Duodenal mucosa (tissue), 2 donors: ENCODE data around the gene ENTHD1.

ENCODE experiments used
- H3K27ac ChIP-seq: one replicate; pipeline ENCODE4 v1.7.0; 2013; ENCODE audit warnings: low read depth, low read length
- H3K27me3 ChIP-seq, 2 donors: one replicate each; pipeline ENCODE4 v1.7.0; 2013; ENCODE audit warnings: low read length in 2 of 2, control low read depth in 1 of 2; ENCODE audit not compliant: insufficient read depth in 2 of 2, control insufficient read depth in 1 of 2
- H3K36me3 ChIP-seq, 2 donors: one replicate each; pipeline ENCODE4 v1.7.0; 2013; ENCODE audit warnings: low read length in 2 of 2, control low read depth in 1 of 2; ENCODE audit not compliant: insufficient read depth in 2 of 2, control insufficient read depth in 1 of 2
- H3K4me1 ChIP-seq, 2 donors: one replicate each; pipeline ENCODE4 v1.7.0; 2013; ENCODE audit warnings: low read length in 2 of 2, control low read depth in 1 of 2; ENCODE audit not compliant: insufficient read depth in 2 of 2, control insufficient read depth in 1 of 2
- H3K4me3 ChIP-seq, 2 donors: one replicate each; pipeline ENCODE4 v1.7.0; 2013; ENCODE audit warnings: low read length in 2 of 2, low read depth in 1 of 2
- H3K9ac ChIP-seq, 2 donors: one replicate each; pipeline ENCODE4 v1.7.0; 2013; ENCODE audit warnings: low read length in 2 of 2, low read depth in 1 of 2
- H3K9me3 ChIP-seq, 2 donors: one replicate each; pipeline ENCODE4 v1.7.0; 2013; ENCODE audit warnings: low read length in 2 of 2, control low read depth in 1 of 2; ENCODE audit not compliant: control insufficient read depth in 1 of 2

ENTHD1 gene

DNA sequence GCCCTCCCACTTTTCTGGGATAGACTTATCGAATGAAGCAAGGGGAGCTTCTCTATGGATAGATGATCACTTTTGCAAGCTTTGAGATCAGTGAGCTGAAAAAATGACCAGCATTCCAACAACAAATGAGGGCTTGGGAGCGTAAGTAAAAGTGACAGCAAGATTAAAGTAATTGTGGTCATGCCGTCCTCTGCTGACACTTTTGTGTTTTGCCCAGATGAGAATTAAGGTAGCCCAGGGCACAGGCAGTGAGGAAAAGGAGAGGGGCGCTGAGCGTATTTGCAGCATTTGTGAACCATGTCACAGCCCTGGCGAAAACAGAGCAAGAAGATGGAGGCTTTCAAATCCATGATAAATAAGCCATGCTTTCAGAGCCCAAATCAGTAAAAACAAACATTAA lies 42.1 kb upstream of the ENTHD1 start:
- no peak overlapping the region for H3K9ac ChIP-seq
- H3K9me3 ChIP-seq, result no peaks in the 10 kb centered on the region
- H3K27me3 ChIP-seq, result peaks cover 3 to 20% of the 10 kb centered on the region in 2 donors
- H3K36me3 ChIP-seq, result no peaks in the 10 kb centered on the region
- no peaks in the 10 kb centered on the region for H3K4me1 ChIP-seq
- H3K4me3 ChIP-seq, result no peak overlapping the region
- no peak overlapping the region for H3K27ac ChIP-seq

DNA sequence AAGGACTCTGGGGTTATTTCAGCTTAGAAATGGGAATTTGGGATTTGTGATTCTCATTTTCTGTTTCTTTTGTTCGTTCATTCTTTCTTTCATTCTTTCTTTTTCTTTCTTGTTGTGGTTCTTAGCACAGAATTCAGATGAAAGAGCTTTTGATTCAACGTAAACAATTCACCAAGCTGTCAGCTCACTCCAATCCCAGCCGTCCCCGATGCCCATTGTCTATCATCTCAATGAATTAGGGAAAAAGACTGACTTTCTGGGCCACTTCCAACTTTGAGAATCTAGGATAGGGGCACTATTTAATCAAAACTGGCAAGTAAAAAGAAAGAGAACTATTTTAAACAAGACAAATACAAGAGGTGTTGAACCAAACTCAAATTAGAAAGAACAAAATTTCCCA lies 41.6 kb upstream of the ENTHD1 start:
- Histone ChIP-seq H3K4me3 (no peak overlapping the region), H3K4me1 (no peaks in the 10 kb centered on the region), H3K27me3 (peaks cover 3 to 21% of the 10 kb centered on the region in 2 donors), H3K36me3 (no peaks in the 10 kb centered on the region), H3K27ac (no peak overlapping the region), H3K9me3 (no peaks in the 10 kb centered on the region), H3K9ac (no peak overlapping the region)

DNA sequence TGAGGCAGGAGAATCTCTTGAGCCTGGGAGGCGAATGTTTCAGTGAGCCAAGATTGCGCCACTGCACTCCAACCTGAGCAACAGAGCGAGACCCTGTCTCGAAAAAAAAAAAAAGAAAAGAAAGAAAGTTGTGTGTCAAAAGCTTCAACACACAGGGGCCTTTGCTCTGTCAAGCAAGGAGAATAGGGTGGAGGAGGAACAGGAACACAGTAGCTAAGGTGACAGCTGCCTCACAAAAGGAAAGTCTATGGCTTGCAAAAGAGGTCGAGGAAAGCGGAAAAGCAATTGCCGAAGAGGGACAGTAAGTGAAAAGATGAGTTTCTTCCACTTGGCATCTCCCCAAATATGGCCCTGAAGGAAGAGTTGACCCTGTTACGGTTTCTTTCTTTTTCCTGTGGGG lies 40.2 kb upstream of the ENTHD1 start:
- Histone ChIP-seq H3K27me3 (peaks cover 3 to 21% of the 10 kb centered on the region in 2 donors), H3K27ac (no peak overlapping the region), H3K4me3 (no peak overlapping the region), H3K4me1 (peaks cover 0 to 1% of the 10 kb centered on the region in 2 donors), H3K9ac (no peak overlapping the region), H3K36me3 (no peaks in the 10 kb centered on the region), H3K9me3 (no peaks in the 10 kb centered on the region)

DNA sequence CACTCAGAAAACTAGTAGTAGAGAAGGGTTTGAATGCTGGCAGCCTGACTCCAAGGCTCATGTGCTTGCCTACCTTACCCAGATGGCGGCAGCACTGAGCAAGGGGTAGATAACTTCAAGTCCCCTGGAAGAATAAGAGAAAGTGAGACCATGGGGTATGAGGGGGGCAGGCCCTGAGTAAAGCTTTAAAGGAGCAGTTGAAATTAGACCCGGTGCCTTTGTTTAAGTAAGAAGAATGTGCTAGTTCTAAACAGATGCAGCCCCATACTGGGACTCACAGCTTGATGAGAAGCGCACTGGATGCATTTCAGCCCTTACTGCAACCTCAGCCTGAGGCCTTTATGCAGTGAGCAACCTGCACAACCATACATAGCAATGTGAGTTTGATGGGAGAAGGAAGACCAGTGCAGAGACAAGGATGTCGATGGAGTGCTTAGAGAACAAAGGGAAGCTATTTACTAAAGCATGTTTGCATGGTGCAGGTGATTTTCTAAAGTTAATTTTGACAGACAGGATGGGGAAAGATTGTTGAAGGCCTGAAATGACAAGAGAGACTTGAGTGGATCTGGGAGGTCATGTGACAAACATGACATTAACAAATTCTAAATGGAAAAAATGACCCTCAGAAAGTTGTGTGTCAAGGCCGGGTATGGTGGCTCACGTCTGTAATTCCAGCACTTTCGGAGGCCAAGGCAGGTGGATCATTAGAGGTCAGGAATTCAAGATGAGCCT lies 39.5 kb upstream of the ENTHD1 start:
- no peaks in the 10 kb centered on the region for H3K9me3 ChIP-seq
- H3K4me3 ChIP-seq, result no peak overlapping the region
- H3K9ac ChIP-seq, result no peak overlapping the region
- H3K27me3 ChIP-seq, result peaks cover 3 to 21% of the 10 kb centered on the region in 2 donors
- H3K36me3 ChIP-seq, result no peaks in the 10 kb centered on the region
- H3K27ac ChIP-seq, result no peak overlapping the region
- peaks cover 0 to 8% of the 10 kb centered on the region in 2 donors for H3K4me1 ChIP-seq

DNA sequence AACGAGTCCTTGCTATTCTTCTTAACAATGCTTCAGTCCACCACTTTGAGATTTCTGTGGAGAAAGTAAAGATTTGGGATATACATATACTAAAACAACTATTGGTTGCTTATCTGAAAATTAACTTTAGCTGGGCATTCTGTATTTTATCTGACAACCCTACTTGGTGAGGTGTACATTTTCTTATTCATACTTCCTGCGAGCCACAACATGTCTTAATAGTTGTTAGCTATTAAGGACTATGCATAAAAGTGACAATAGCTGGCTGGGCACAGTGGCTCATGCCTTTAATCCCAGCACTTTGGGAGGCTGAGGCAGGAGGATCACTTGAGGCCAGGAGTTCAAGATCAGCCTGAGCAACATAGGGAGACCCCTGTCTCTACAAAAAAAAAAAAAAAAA lies 38.6 kb upstream of the ENTHD1 start:
- Histone ChIP-seq H3K9ac (no peak overlapping the region), H3K27ac (no peak overlapping the region), H3K27me3 (peaks cover 0 to 18% of the 10 kb centered on the region in 2 donors), H3K9me3 (no peaks in the 10 kb centered on the region), H3K4me3 (no peak overlapping the region), H3K4me1 (peaks cover 4 to 17% of the 10 kb centered on the region in 2 donors), H3K36me3 (no peaks in the 10 kb centered on the region)

DNA sequence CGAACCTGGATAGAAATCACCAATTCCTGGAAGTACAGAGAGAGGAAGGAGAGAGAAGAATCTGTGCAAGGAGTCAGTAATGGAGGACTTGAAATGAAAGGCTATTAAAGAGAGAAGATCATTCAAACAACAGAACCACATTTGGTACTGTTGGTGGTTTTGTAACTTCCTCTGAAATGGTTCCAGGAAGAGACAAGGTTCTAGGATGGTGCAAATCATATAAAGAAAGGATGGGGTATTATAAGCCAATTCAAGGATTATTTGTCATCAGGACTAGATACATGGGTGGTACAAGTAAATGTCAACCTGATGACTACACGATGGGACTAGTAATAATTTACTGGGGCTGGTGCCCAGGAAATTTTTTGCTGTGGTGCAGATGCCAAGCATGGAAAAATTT lies 37.7 kb upstream of the ENTHD1 start:
- peaks cover 0 to 13% of the 10 kb centered on the region in 2 donors for H3K27me3 ChIP-seq
- no peaks in the 10 kb centered on the region for H3K9me3 ChIP-seq
- no peak overlapping the region for H3K9ac ChIP-seq
- H3K27ac ChIP-seq, result no peak overlapping the region
- H3K4me3 ChIP-seq, result no peak overlapping the region
- H3K4me1 ChIP-seq, result peaks cover 5 to 18% of the 10 kb centered on the region in 2 donors
- no peaks in the 10 kb centered on the region for H3K36me3 ChIP-seq

DNA sequence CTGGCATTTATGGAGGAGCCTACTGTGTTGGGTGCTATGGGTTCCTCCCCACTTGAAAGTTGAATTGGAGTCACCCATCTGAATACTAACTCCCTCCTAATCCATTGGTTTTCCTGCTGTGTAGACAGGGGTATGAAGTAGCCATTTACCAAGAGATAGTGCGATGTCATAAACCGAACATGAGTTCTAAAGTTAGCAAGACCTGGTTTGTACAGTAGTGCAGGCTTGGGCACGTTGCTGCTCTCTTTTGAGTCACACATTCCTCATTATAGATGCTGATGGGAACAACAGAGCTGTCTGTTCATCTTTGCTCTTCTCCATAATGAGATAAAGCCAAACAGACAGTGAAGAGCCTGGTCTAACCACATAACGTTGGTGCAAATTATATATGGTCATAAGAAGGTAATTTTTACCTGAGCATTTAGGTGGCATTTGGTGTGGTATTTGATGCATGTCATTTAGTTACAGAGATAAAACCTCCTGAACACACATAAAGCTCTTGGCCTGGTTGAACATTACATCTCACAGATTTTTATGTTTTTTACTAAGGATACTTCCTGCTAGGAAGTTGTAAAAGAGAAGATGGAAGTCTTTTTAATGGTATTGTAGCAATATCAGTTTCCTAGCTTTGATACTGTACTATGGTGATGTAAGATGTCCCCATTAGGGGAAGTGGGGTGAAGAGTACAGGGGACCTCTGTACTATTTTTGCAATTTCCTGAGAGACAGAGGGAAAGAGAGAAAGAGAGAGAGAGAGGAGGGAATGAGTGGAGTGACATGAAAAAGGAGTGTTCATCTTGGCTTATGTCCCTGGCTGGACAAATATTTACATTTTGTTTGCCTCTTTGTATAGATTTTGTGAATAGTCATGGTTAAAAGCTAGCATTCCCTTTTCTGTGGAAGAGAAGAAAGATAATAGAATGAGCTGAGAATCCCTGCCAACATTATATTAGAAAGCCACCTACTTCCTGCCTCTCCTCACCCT lies 35.3 kb upstream of the ENTHD1 start:
- Histone ChIP-seq H3K4me1 (peaks cover 14 to 21% of the 10 kb centered on the region in 2 donors), H3K4me3 (no peak overlapping the region), H3K27ac (no peak overlapping the region), H3K9ac (no peak overlapping the region), H3K27me3 (peaks cover 0 to 8% of the 10 kb centered on the region in 2 donors), H3K36me3 (no peaks in the 10 kb centered on the region), H3K9me3 (no peaks in the 10 kb centered on the region)

DNA sequence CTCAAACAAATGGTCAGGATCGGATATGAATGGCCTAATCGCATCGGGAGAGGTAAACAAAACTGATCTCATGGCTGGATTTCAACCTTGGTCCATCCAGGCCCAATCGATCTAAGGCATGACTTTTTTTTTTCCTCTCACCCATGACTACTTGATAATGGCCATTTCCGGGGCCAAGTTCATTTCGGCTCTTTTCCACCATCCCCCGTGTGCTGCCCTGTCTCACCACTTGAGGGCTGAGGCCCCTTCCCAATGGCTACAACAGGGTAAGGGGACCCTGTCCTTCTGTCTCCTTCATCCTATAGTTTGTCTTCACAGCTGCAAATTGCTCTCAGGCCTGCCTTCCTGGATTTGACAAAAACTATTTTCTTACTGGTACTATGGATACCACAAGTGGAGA lies 34.0 kb upstream of the ENTHD1 start:
- Histone ChIP-seq H3K36me3 (no peaks in the 10 kb centered on the region), H3K4me1 (peaks cover 14 to 21% of the 10 kb centered on the region in 2 donors), H3K27ac (no peak overlapping the region), H3K9me3 (no peaks in the 10 kb centered on the region), H3K4me3 (no peak overlapping the region), H3K27me3 (peaks cover 0 to 8% of the 10 kb centered on the region in 2 donors), H3K9ac (no peak overlapping the region)

DNA sequence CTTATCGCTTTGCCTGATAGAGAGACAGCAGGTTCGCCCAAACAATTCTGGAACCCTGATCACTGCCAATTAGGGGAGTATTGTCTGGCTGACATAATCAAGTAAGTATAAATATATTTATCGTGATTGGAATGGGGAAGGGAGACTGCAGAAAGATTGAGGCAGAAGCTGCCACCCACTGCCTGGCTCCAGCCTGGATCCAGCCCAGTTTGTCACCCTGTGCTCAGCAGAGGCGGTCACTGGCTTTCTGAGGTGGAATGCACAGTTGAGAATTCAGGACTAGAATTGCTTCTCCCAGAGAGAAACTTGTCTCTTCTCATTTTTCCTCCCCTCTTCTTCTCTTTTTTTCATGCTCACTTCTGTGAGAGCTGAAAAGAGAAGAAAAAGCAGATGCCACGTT lies 33.2 kb upstream of the ENTHD1 start:
- no peak overlapping the region for H3K27ac ChIP-seq
- H3K36me3 ChIP-seq, result no peaks in the 10 kb centered on the region
- no peak overlapping the region for H3K9ac ChIP-seq
- no peaks in the 10 kb centered on the region for H3K9me3 ChIP-seq
- peaks cover 14 to 21% of the 10 kb centered on the region in 2 donors for H3K4me1 ChIP-seq
- peak overlapping the region in 1 of 2 donors; percentile 17 for H3K4me3 ChIP-seq
- H3K27me3 ChIP-seq, result peaks cover 0 to 8% of the 10 kb centered on the region in 2 donors
